Gastroesophageal sphincter (tissue), 2 donors: Measurements from ENCODE around the gene PPP3CA.

Experiments
- POLR2A ChIP-seq, 2 donors: fragments of 450-650 bp; IDR thresholded peaks; one replicate each; pipeline ENCODE4 v1.6.1; 2017; ENCODE audit warnings: antibody characterized with exemption in 2 of 2, mild to moderate bottlenecking in 2 of 2, moderate library complexity in 1 of 2
- POLR2AphosphoS5 ChIP-seq: sonication (generic); formaldehyde crosslinking; IDR thresholded peaks from one replicate; pipeline ENCODE4 v1.6.1; 2017; ENCODE audit warnings: antibody characterized with exemption

GRCh38 chr4:101229116-101229515 is 118.2 kb downstream of the PPP3CA start:
- TF ChIP-seq POLR2AphosphoS5 (no peak), POLR2A (IDR thresholded peaks at IDR 0.05) (no peak)
